GM19193 (cell line): ENCODE results near the gene MYO18A.

ENCODE experiments used
- POLR2A ChIP-seq: IDR thresholded peaks from 4 replicates; pipeline ENCODE4 v1.6.1; 2011; ENCODE audit not compliant: insufficient read depth, insufficient read length; ENCODE audit errors: extremely low read depth

The MYO18A gene

GRCh38 chr17:29126268-29126930, 53.8 kb downstream of the MYO18A start:
- no peak for TF ChIP-seq POLR2A

GRCh38 chr17:29125651-29126050, 54.5 kb downstream of the MYO18A start:
- no peak for TF ChIP-seq POLR2A

- TF ChIP-seq POLR2A: no peak
Measured at GRCh38 chr17:29124925-29125273, 55.3 kb downstream of the MYO18A start.

GRCh38 chr17:29124135-29124924, 55.9 kb downstream of the MYO18A start:
- TF ChIP-seq POLR2A: no peak

- TF ChIP-seq POLR2A: no peak
Measured at GRCh38 chr17:29123111-29123510, 57.1 kb downstream of the MYO18A start.

- TF ChIP-seq POLR2A: no peak
Measured at GRCh38 chr17:29121442-29121841, 58.8 kb downstream of the MYO18A start.

GRCh38 chr17:29120433-29120832, 59.8 kb downstream of the MYO18A start:
- no peak for TF ChIP-seq POLR2A

GRCh38 chr17:29119265-29119664, 60.9 kb downstream of the MYO18A start:
- TF ChIP-seq POLR2A: no peak

GRCh38 chr17:29116804-29117753, 63.1 kb downstream of the MYO18A start:
- TF ChIP-seq POLR2A: no peak

- no peak for TF ChIP-seq POLR2A
Measured at GRCh38 chr17:29115961-29116803, 64.0 kb downstream of the MYO18A start.

GRCh38 chr17:29115435-29115834, 64.8 kb downstream of the MYO18A start:
- no peak for TF ChIP-seq POLR2A

GRCh38 chr17:29114141-29114540, 66.1 kb downstream of the MYO18A start:
- TF ChIP-seq POLR2A: no peak

GRCh38 chr17:29113334-29113733, 66.9 kb downstream of the MYO18A start:
- TF ChIP-seq POLR2A: no peak

- no peak for TF ChIP-seq POLR2A
Measured at GRCh38 chr17:29112771-29113295, 67.4 kb downstream of the MYO18A start.
